PFSK-1 (cell line): Measurements from ENCODE around the gene SEZ6L.

Source experiments
- FOXP2 ChIP-seq: optimal IDR thresholded peaks from 2 replicates; pipeline ENCODE3; 2011; ENCODE audit warnings: borderline replicate concordance, control low read depth, inconsistent platforms; ENCODE audit not compliant: insufficient read depth; ENCODE audit errors: extremely low read length, extremely low read depth
- POLR2AphosphoS5 ChIP-seq: IDR thresholded peaks from 2 replicates; pipeline ENCODE4 v1.6.1; 2012; ENCODE audit warnings: low read depth, mild to moderate bottlenecking, control low read depth, low read length, moderate library complexity
- SIN3A ChIP-seq: IDR thresholded peaks from 2 replicates; pipeline ENCODE4 v1.6.1; 2012; ENCODE audit warnings: mild to moderate bottlenecking, low read length, moderate library complexity, borderline replicate concordance; ENCODE audit not compliant: insufficient read depth
- TAF1 ChIP-seq: IDR thresholded peaks from 2 replicates; pipeline ENCODE4 v1.6.1; 2012; ENCODE audit warnings: low read length, control low read depth, borderline replicate concordance; ENCODE audit not compliant: insufficient read depth
- TF ChIP-seq, protein P1 (sequence below), 2 experiments: IDR thresholded peaks; 2 replicates each; pipeline versions ENCODE4 v1.6.1 to v1.8.0; 2011 to 2012; ENCODE audit warnings: low read depth in 2 of 2, low read length in 2 of 2, control low read depth in 1 of 2, inconsistent platforms in 1 of 2, mild to moderate bottlenecking in 1 of 2, moderate library complexity in 1 of 2; ENCODE audit not compliant: insufficient read depth in 1 of 2

The SEZ6L gene

DNA sequence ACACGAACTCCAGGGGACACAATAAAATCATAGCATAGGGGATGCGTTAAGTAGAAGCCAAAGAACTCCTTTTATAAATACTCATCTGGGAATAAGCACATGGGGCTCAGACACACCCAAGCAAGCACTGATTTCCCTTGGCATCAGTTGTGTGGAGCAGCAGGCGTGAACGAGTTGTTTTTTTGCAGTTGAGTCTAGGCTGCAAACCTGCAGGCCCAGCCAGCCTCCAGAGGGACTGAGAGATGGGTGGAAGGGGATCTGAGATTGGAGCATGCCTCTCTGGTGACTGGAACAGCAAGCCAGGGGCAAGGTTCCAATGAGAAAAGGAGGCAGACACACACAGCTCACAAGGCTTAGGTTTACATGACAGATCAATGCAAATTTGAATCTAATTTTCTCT, 27.4 kb upstream of the SEZ6L start:
- TF ChIP-seq FOXP2 (no peak), POLR2AphosphoS5 (no peak), SIN3A (no peak), TAF1 (no peak)
- TF ChIP-seq, protein P1, sequence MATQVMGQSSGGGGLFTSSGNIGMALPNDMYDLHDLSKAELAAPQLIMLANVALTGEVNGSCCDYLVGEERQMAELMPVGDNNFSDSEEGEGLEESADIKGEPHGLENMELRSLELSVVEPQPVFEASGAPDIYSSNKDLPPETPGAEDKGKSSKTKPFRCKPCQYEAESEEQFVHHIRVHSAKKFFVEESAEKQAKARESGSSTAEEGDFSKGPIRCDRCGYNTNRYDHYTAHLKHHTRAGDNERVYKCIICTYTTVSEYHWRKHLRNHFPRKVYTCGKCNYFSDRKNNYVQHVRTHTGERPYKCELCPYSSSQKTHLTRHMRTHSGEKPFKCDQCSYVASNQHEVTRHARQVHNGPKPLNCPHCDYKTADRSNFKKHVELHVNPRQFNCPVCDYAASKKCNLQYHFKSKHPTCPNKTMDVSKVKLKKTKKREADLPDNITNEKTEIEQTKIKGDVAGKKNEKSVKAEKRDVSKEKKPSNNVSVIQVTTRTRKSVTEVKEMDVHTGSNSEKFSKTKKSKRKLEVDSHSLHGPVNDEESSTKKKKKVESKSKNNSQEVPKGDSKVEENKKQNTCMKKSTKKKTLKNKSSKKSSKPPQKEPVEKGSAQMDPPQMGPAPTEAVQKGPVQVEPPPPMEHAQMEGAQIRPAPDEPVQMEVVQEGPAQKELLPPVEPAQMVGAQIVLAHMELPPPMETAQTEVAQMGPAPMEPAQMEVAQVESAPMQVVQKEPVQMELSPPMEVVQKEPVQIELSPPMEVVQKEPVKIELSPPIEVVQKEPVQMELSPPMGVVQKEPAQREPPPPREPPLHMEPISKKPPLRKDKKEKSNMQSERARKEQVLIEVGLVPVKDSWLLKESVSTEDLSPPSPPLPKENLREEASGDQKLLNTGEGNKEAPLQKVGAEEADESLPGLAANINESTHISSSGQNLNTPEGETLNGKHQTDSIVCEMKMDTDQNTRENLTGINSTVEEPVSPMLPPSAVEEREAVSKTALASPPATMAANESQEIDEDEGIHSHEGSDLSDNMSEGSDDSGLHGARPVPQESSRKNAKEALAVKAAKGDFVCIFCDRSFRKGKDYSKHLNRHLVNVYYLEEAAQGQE (IDR thresholded peaks at IDR 0.05; ENCODE audit: insufficient read depth in 1 of 2, low read depth in 2 of 2, low read length in 2 of 2) = no peak

DNA sequence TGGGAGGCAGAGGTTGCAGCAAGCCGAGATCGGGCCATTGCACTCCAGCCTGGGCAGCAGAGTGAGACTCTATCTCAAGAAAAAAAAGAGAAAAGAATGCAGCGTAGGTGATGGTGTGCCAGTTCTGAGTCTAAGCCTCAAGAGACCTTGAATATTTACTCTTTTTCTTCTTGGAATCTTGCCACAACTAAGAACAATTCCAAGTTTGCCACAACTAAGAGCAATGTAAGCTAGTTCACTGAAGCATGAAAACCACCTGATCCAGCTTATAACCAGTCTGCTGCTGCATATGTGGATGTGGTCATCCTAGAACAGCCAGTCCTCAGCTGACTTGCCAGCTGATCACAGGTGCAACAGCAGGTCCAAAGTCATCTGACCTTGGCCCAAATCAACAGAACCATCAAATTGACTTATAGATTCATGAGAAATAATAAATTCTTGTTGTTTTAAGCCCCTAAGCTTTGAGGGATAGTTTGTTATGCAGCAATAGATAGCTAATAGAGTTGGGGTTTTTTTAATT, 25.4 kb upstream of the SEZ6L start:
- TF ChIP-seq FOXP2 = no peak
- no peak for TF ChIP-seq TAF1
- no peak for TF ChIP-seq POLR2AphosphoS5
- no peak for TF ChIP-seq SIN3A
- TF ChIP-seq, protein P1 (IDR thresholded peaks at IDR 0.05; ENCODE audit: insufficient read depth in 1 of 2, low read depth in 2 of 2, low read length in 2 of 2) = no peak

DNA sequence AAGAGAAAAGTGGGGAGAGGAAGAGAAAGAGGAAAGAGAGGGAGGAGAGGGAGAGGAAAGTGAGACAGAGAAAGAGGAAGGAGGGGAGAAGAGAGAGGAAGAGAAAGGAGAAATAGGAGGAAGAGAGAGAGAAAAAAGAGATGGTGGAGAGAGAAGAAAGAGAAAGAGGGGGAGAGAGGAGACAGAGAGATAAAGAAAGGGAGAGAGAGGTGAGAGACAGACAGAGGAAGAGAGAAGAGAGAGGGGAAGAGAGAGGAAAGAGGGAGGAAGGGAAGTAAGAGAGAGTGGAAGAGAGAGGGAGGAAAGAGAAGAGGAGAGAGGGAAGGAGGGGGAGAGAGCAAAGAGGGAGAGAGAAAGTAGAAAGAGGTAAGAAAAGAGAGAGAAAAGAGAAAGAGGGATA, 9.4 kb upstream of the SEZ6L start:
- TF ChIP-seq, protein P1 (IDR thresholded peaks at IDR 0.05; ENCODE audit: insufficient read depth in 1 of 2, low read depth in 2 of 2, low read length in 2 of 2) = no peak
- TF ChIP-seq TAF1 (no peak), POLR2AphosphoS5 (no peak), FOXP2 (no peak), SIN3A (no peak)

DNA sequence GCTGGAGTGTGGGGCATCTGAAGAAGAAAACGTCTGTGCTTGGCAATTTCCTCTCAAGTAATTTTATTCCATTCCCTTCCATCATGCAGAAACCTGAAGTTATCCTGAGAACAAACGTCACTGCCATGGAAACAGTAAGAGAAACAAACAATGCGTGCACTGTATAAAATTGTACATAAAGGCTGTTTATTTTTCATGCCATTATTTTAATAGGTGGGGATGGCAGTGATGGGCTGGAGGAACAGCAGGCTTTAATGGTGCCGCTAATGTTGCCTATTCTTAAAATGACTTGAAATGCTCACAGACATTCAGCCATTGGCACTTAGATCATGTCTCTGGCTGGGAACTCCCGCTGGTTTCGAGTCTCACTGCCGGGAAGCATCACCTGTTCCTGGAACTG, 7.5 kb upstream of the SEZ6L start:
- TF ChIP-seq POLR2AphosphoS5 = no peak
- no peak for TF ChIP-seq FOXP2
- TF ChIP-seq, protein P1 (IDR thresholded peaks at IDR 0.05; ENCODE audit: insufficient read depth in 1 of 2, low read depth in 2 of 2, low read length in 2 of 2) = no peak
- TF ChIP-seq SIN3A = no peak
- TF ChIP-seq TAF1 = no peak

DNA sequence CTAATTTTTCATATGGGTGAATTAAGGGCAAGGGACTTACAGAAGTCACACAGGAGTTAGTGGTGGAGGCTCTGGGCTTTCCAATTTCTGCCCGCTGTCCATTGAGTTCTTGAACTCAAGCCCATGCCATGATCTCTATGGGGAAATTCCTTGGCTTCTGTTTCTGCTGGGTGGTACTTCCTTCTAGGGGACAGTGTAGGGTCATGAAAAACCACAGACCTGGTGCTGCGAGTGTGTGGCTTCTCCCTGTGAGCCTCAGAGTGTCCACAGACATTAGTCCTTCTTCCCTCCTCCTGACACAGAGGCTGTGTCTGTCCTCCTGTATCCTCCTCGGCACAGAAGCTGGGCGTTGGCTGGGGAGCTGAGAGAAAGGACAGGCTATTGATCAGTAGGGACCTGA, 6.3 kb upstream of the SEZ6L start:
- TF ChIP-seq, protein P1 (IDR thresholded peaks at IDR 0.05; ENCODE audit: insufficient read depth in 1 of 2, low read depth in 2 of 2, low read length in 2 of 2) = no peak
- TF ChIP-seq TAF1 (no peak), POLR2AphosphoS5 (no peak), FOXP2 (no peak), SIN3A (no peak)
